ENCODE measurements around the gene PAQR5.

PAQR5 gene

DNA sequence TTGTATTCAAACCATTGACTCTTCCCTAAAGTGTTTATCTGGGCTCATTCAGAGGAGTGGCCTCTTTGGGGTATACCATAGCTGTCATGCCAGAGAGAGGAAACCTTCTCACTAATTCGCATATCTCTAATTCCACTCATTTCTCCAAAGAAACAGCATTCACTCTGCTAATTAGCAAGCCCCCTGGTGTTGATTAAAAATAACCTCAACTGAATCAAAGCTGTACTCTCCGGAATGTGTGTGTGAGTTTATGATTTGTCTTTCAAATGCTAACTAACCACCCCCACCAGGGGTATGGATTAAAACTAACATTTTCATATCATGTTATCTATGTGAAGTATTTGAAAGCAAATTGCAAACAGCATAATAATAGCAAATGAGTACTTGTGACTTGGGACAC is 45.5 kb downstream of the PAQR5 start:
- no peak for DNase-seq (ENCODE audit: low spot score)
- in situ Hi-C loops (cut with MboI; ENCODE audit: low pct_unique_long_range_greater_than_20kb, low sequenced_read_pairs, unreplicated experiment) = no loop called here
- TF ChIP-seq, protein P1, sequence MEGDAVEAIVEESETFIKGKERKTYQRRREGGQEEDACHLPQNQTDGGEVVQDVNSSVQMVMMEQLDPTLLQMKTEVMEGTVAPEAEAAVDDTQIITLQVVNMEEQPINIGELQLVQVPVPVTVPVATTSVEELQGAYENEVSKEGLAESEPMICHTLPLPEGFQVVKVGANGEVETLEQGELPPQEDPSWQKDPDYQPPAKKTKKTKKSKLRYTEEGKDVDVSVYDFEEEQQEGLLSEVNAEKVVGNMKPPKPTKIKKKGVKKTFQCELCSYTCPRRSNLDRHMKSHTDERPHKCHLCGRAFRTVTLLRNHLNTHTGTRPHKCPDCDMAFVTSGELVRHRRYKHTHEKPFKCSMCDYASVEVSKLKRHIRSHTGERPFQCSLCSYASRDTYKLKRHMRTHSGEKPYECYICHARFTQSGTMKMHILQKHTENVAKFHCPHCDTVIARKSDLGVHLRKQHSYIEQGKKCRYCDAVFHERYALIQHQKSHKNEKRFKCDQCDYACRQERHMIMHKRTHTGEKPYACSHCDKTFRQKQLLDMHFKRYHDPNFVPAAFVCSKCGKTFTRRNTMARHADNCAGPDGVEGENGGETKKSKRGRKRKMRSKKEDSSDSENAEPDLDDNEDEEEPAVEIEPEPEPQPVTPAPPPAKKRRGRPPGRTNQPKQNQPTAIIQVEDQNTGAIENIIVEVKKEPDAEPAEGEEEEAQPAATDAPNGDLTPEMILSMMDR (IDR thresholded peaks at IDR 0.05; ENCODE audit: extremely low read depth, insufficient read depth, missing control alignments) = no peak

- in situ Hi-C loops (cut with MboI; ENCODE audit: low pct_unique_long_range_greater_than_20kb, low sequenced_read_pairs, unreplicated experiment) = no loop called here
- TF ChIP-seq, protein P1 (IDR thresholded peaks at IDR 0.05; ENCODE audit: extremely low read depth, insufficient read depth, missing control alignments) = no peak
- DNase-seq (ENCODE audit: low spot score) = no peak
These were observed 47.4 kb downstream of the PAQR5 start for GRCh38 chr15:69346112-69346511.

DNA sequence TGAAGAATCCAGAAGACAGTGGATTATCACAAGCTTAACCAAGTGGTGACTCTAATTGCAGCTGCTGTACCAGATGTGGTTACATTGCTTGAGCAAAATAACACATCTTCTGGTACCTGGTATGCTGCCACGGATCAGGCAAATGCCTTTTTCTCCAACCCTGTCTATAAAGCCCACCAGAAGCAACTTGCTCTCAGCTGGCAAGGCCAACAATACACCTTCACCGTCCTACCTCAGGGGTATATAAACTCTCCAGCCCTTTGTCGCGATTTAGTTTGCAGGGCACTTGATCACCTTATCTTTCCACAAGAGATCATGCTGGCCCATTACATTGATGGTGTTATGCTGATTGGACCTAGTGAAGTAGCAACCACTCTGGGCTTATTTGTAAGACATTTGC is 52.6 kb downstream of the PAQR5 start:
- DNase-seq (ENCODE audit: low spot score) = no peak
- in situ Hi-C loops (cut with MboI; ENCODE audit: low pct_unique_long_range_greater_than_20kb, low sequenced_read_pairs, unreplicated experiment) = no loop called here
- TF ChIP-seq, protein P1 (IDR thresholded peaks at IDR 0.05; ENCODE audit: extremely low read depth, insufficient read depth, missing control alignments) = no peak

- TF ChIP-seq, protein P1 (IDR thresholded peaks at IDR 0.05; ENCODE audit: extremely low read depth, insufficient read depth, missing control alignments) = no peak
- DNase-seq (ENCODE audit: low spot score) = no peak
- in situ Hi-C loops (cut with MboI; ENCODE audit: low pct_unique_long_range_greater_than_20kb, low sequenced_read_pairs, unreplicated experiment) = no loop called here
These were observed 53.2 kb downstream of the PAQR5 start for GRCh38 chr15:69351884-69352283.

DNA sequence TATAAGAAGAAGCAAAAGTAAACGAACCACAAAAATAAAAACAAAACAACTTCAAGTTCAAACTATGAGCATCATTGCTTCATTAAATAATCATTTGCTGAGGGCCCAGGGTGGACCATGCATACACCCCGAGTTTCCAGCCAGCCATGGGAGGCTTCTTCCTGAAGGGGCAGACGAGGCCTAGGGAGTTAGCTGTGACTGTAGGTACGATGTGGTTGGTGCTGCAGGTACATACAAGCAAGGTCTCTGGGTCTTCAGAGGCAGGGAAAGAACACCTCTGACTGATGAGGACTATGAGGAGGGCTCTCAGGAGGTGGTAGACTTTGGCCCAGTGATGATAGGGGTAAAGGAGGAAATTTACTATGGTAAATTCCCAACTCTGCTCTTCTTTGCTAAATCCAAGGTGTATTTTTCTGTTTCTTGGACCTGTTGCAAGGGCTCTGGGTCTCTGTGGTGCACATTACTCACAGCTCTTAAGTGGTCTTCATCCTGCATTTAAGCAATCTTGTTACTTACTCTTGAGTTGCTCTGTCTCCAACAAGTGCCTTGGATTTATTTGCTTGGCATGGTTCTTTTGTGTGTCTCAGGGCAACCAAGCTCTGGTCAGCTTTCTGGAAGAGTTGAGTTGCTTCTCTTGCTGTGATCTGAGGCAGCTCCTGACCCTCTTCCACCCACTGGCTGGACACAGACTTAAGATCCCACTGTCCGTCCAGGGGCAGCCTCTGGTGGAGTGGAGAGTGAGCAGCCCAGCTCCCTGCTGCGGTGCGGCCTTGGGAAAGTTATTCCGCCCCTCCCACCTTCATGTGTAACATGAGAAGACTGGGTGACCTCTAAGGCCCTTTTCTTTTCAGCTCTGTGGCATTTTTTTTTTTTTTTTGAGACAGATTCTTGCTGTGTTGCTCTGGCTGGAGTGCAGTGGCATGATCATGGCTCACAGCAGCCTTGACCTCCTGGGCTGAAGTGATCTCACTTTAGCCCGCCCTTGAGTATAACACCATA is 59.4 kb downstream of the PAQR5 start:
- in situ Hi-C loops (cut with MboI; ENCODE audit: low pct_unique_long_range_greater_than_20kb, low sequenced_read_pairs, unreplicated experiment) = no loop called here
- no peak for DNase-seq (ENCODE audit: low spot score)
- TF ChIP-seq, protein P1 (IDR thresholded peaks at IDR 0.05; ENCODE audit: extremely low read depth, insufficient read depth, missing control alignments) = no peak

- in situ Hi-C loops (cut with MboI; ENCODE audit: low pct_unique_long_range_greater_than_20kb, low sequenced_read_pairs, unreplicated experiment) = no loop called here
- no peak for DNase-seq (ENCODE audit: low spot score)
- TF ChIP-seq, protein P1 (IDR thresholded peaks at IDR 0.05; ENCODE audit: extremely low read depth, insufficient read depth, missing control alignments) = no peak
These were observed 60.1 kb downstream of the PAQR5 start for GRCh38 chr15:69358850-69359249.
